Measurements from ENCODE around the gene ERCC6L2. TPM values are rescaled to one million over a fixed set of nuclear protein-coding genes. Genes with fewer than 3 reads are reported as not detected.

ERCC6L2 gene
- total and polyA plus RNA-seq, 10 of the 15 experiments (the other 5 are each of a cell fraction or from before 2014, with no cell fraction given): 8.1 to 45.0 (median 22.6) TPM

DNA sequence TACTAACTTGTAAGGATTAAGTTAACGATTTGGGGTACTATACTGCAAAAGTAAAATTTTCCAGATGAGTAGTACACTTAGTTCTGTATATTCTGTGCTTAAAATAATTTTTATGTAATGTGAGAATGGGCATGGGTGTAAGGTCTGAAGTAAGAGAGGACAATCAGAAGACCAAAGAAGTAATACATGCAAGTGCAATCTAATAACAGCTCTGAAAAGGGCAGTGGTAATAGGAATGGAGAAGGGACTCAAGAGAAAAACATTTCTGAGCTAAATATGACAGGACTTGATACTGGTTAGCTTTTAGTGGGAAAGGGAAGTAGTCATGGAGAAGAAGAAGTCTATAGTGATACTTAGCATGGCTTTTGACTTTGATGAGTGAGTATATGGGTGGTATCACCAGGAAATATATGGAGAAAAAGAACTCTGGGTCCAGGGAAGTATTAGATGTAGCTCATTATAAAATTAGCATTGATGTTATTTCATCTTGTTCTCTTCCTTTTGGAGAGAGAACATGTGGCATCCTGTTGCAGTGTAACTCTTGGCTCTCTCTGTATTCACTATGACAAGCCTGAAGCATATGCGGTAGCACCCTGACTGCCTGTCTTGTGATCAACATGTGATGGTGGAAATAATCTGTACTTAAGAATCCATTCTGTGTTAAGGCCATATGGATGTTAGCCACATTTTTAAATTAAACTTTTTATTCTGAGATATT lies 60.5 kb downstream of the ERCC6L2 start:
- WGBS (ENCODE audit: insufficient coverage, insufficient replicate concordance, low lambda C conversion rate, missing lambda C conversion rate): 100% methylated on average over 2 of the region's 2 CpGs
- in situ Hi-C loops (cut with MboI): no loop called here
- H3K27ac ChIP-seq (ENCODE audit: control insufficient read depth, insufficient read depth): no peak overlapping the region
- ATAC-seq: no peak
- H3K79me2 ChIP-seq (ENCODE audit: control insufficient read depth, insufficient read depth, low read length): no peaks in the 10 kb centered on the region
- H3K27me3 ChIP-seq (replicated peaks in 1 of 2; ENCODE audit: control insufficient read depth in 2 of 2, insufficient read depth in 2 of 2, low read length in 1 of 2): no peaks in the 10 kb centered on the region
- intact Hi-C loops (cut with micrococcal nuclease; ENCODE audit: unreplicated experiment): no loop called here
- ChIA-PET CTCF (interaction anchor here (0.8 kb wide), 1 partner anchor 11 kb away, joined by 3 read pairs; no protein-coding TSS in a partner anchor), POLR2A (no interaction called here), SMC1A (ENCODE audit: uncharacterized antibody, unreplicated experiment) (interaction anchor here (0.6 to 1.5 kb wide), 6 partner anchors 10 to 788 kb away, joined by 3 to 4 read pairs (median 3); no protein-coding TSS in a partner anchor), RAD21 (ENCODE audit: unreplicated experiment) (no interaction called here)
- no peak overlapping the region for H2AFZ ChIP-seq (ENCODE audit: control insufficient read depth, low read depth, low read length)
- H3K9me3 ChIP-seq (replicated peaks; ENCODE audit: control insufficient read depth, insufficient read depth, low read length): peaks cover 3% of the 10 kb centered on the region
- no peak for TF ChIP-seq KAT2A (conservative IDR thresholded peaks at IDR 0.05; ENCODE audit: control insufficient read depth, low read depth, low read length)
- no peak for TF ChIP-seq KLF5 (IDR thresholded peaks at IDR 0.05; ENCODE audit: partially characterized antibody)
- TF ChIP-seq SMARCA5 (IDR thresholded peaks at IDR 0.05): no peak
- TF ChIP-seq, protein P1, sequence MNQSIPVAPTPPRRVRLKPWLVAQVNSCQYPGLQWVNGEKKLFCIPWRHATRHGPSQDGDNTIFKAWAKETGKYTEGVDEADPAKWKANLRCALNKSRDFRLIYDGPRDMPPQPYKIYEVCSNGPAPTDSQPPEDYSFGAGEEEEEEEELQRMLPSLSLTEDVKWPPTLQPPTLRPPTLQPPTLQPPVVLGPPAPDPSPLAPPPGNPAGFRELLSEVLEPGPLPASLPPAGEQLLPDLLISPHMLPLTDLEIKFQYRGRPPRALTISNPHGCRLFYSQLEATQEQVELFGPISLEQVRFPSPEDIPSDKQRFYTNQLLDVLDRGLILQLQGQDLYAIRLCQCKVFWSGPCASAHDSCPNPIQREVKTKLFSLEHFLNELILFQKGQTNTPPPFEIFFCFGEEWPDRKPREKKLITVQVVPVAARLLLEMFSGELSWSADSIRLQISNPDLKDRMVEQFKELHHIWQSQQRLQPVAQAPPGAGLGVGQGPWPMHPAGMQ (IDR thresholded peaks at IDR 0.05; ENCODE audit: borderline replicate concordance): no peak
- H3K36me3 ChIP-seq (ENCODE audit: control insufficient read depth in 2 of 2, insufficient read depth in 2 of 2, low read length in 1 of 2): peaks cover 0 to 5% of the 10 kb centered on the region in 2 experiments; a peak in 2 of 4 replicates
- no peak overlapping the region for H3K4me3 ChIP-seq
- no peak for FAIRE-seq
- H4K20me1 ChIP-seq (ENCODE audit: control insufficient read depth, insufficient read depth): no peaks in the 10 kb centered on the region
- H3K9ac ChIP-seq (ENCODE audit: control insufficient read depth, insufficient read depth, low read length): no peak overlapping the region
- H3K4me1 ChIP-seq (ENCODE audit: control insufficient read depth, insufficient read depth, low read length): no peaks in the 10 kb centered on the region
- no peak for DNase-seq (ENCODE audit: low read depth, low spot score)
- BruUV-seq (replicated peaks): no TSS peak
- no peak overlapping the region for H3K4me2 ChIP-seq (ENCODE audit: control insufficient read depth, insufficient read depth)

DNA sequence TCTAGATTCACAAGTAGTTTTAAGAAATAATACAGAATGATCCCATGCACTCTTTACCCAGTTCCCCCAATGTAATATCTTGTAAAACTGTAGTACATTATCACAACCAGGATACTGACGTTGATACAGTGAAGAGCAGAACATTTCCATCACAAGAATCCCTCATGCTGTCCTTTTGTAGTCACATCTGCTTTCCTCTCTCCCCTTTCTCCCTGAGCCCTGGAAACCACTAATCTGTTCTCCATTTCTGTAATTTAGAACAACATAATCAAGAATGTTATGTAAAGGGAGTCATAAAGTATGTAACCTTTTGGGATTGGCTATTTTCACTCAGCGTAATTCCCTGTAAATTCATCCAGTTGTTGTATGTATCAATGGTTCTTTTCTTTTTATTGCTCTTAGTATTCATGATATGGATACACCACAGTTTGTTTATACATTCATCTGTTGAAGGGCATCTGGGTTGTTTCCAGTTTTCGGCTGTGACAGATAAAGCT lies 61.1 kb downstream of the ERCC6L2 start:
- Histone ChIP-seq H3K27ac (ENCODE audit: control insufficient read depth, insufficient read depth) (no peak overlapping the region), H3K27me3 (replicated peaks in 1 of 2; ENCODE audit: control insufficient read depth in 2 of 2, insufficient read depth in 2 of 2, low read length in 1 of 2) (no peaks in the 10 kb centered on the region), H3K36me3 (ENCODE audit: control insufficient read depth in 2 of 2, insufficient read depth in 2 of 2, low read length in 1 of 2) (peaks cover 0 to 5% of the 10 kb centered on the region in 2 experiments; a peak in 2 of 4 replicates), H3K9ac (ENCODE audit: control insufficient read depth, insufficient read depth, low read length) (no peak overlapping the region), H3K79me2 (ENCODE audit: control insufficient read depth, insufficient read depth, low read length) (no peaks in the 10 kb centered on the region), H3K9me3 (replicated peaks; ENCODE audit: control insufficient read depth, insufficient read depth, low read length) (peaks cover 3% of the 10 kb centered on the region), H2AFZ (ENCODE audit: control insufficient read depth, low read depth, low read length) (no peak overlapping the region), H3K4me2 (ENCODE audit: control insufficient read depth, insufficient read depth) (no peak overlapping the region), H3K4me3 (no peak overlapping the region), H3K4me1 (ENCODE audit: control insufficient read depth, insufficient read depth, low read length) (no peaks in the 10 kb centered on the region), H4K20me1 (ENCODE audit: control insufficient read depth, insufficient read depth) (no peaks in the 10 kb centered on the region)
- DNase-seq (ENCODE audit: low read depth, low spot score) (no peak), FAIRE-seq (no peak), ATAC-seq (no peak)
- no peak for TF ChIP-seq NR2C2 (IDR thresholded peaks at IDR 0.05; ENCODE audit: borderline replicate concordance, control insufficient read depth, insufficient read length, low read depth)
- TF ChIP-seq KLF5 (IDR thresholded peaks at IDR 0.05; ENCODE audit: partially characterized antibody): no peak
- no peak for TF ChIP-seq NFIC (IDR thresholded peaks at IDR 0.05; ENCODE audit: low read depth, low read length)
- TF ChIP-seq, protein P2, sequence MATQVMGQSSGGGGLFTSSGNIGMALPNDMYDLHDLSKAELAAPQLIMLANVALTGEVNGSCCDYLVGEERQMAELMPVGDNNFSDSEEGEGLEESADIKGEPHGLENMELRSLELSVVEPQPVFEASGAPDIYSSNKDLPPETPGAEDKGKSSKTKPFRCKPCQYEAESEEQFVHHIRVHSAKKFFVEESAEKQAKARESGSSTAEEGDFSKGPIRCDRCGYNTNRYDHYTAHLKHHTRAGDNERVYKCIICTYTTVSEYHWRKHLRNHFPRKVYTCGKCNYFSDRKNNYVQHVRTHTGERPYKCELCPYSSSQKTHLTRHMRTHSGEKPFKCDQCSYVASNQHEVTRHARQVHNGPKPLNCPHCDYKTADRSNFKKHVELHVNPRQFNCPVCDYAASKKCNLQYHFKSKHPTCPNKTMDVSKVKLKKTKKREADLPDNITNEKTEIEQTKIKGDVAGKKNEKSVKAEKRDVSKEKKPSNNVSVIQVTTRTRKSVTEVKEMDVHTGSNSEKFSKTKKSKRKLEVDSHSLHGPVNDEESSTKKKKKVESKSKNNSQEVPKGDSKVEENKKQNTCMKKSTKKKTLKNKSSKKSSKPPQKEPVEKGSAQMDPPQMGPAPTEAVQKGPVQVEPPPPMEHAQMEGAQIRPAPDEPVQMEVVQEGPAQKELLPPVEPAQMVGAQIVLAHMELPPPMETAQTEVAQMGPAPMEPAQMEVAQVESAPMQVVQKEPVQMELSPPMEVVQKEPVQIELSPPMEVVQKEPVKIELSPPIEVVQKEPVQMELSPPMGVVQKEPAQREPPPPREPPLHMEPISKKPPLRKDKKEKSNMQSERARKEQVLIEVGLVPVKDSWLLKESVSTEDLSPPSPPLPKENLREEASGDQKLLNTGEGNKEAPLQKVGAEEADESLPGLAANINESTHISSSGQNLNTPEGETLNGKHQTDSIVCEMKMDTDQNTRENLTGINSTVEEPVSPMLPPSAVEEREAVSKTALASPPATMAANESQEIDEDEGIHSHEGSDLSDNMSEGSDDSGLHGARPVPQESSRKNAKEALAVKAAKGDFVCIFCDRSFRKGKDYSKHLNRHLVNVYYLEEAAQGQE (IDR thresholded peaks at IDR 0.05; ENCODE audit: low read depth, low read length): no peak
- ChIA-PET CTCF (no interaction called here), RAD21 (ENCODE audit: unreplicated experiment) (no interaction called here), POLR2A (no interaction called here), SMC1A (ENCODE audit: uncharacterized antibody, unreplicated experiment) (interaction anchor here (1.5 kb wide), 2 partner anchors 14 to 54 kb away, joined by 3 read pairs; no protein-coding TSS in a partner anchor)
- intact Hi-C loops (cut with micrococcal nuclease; ENCODE audit: unreplicated experiment): no loop called here
- no TSS peak for BruUV-seq (replicated peaks)
- 96% methylated on average over 3 of the region's 3 CpGs for WGBS (ENCODE audit: insufficient coverage, insufficient replicate concordance, low lambda C conversion rate, missing lambda C conversion rate)
- in situ Hi-C loops (cut with MboI): no loop called here

All from GM12878 (cell line).